HL-60 (cell line): Measurements from ENCODE around the gene LRRC15.

Experiments
- POLR2AphosphoS5 ChIP-seq: IDR thresholded peaks from 2 replicates; pipeline ENCODE4 v1.6.1; 2012; ENCODE audit warnings: low read depth
- TF ChIP-seq, protein P1 (sequence below): IDR thresholded peaks from one replicate; pipeline ENCODE4 v1.5.1; 2011; ENCODE audit warnings: low read length, control low read depth, inconsistent platforms; ENCODE audit not compliant: insufficient read depth

GRCh38 chr3:194397757-194398312 lies 28.3 kb upstream of the LRRC15 start:
- TF ChIP-seq, protein P1, sequence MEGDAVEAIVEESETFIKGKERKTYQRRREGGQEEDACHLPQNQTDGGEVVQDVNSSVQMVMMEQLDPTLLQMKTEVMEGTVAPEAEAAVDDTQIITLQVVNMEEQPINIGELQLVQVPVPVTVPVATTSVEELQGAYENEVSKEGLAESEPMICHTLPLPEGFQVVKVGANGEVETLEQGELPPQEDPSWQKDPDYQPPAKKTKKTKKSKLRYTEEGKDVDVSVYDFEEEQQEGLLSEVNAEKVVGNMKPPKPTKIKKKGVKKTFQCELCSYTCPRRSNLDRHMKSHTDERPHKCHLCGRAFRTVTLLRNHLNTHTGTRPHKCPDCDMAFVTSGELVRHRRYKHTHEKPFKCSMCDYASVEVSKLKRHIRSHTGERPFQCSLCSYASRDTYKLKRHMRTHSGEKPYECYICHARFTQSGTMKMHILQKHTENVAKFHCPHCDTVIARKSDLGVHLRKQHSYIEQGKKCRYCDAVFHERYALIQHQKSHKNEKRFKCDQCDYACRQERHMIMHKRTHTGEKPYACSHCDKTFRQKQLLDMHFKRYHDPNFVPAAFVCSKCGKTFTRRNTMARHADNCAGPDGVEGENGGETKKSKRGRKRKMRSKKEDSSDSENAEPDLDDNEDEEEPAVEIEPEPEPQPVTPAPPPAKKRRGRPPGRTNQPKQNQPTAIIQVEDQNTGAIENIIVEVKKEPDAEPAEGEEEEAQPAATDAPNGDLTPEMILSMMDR: no peak
- no peak for TF ChIP-seq POLR2AphosphoS5
